HG03045 (cell line): ENCODE measurements around the gene TOR4A.

Experiments used
- ATAC-seq: cut with Tn5 transposase; IDR thresholded peaks from one replicate; pipeline ENCODE4 v1.9.1; 2021; ENCODE audit warnings: mild to moderate bottlenecking, moderate library complexity; ENCODE audit not compliant: unreplicated experiment

Gene TOR4A

DNA sequence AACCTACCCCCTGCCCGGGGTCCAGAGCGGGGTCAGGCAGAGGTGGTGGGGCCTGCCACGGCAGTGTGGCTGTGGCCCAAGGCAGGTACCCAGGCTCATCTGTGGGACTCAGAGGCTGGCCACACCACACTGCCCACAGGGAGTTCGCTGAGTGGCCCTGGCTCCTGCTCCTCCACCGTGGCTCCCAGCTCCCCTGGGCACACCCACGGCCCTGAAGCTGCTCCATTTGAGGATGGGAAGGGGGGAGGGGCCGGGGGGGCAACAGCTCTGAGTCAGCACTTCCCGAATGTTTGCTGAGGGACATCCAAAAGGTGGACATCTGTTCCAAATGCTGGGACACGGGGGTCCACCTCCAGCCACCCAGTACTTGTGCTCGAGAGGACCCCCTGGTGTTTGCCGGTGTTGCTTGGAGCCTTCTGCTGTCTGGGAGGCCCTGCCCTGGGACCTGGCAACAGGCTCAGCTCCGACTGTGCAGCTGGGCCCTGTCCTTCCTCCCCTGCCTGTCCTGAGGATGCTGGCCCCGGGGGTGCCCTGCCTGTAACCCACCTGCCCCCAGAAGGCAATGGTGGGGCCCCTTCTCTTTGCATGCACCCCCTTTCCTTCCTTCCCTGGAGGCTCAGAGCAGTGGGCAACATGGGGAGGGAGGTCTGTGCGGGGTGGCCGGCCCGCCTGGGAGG, 27.0 kb downstream of the TOR4A start:
- ATAC-seq, result no peak

DNA sequence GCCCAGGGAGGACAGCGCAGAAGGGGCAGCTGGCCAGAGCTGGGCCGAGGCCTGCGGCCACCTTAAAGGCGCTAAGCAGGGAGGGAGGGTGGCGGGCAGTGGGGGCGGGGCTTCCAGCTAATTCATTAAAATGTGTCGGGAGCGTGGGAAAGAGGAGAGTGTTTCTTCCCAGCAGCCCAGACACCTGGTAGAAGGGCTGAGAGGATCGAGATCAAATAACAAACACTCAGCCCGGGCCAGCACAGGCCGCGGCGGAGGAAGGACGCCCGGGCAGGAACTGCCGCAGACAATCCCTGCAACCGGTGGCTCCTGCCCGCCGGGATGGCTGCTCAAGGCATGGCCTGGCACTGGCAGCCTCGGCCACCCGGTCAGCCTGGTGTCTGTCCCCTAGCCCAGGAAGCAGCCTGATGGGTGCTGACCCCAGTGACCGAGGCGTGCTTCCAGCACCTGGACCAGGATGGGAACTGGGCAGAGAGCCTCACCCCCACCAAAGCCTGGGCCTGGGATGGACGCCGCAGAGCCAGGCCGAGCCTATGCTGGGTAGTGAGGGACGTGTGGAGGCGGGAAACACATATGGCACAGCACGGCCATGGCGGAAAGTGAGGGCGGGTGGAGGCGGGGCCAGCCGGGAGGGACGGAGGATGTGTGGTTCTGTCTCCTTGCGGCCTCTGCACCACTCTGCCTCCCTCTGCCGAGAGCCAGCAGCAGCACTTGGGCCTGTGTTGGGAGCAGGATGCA, 27.7 kb downstream of the TOR4A start:
- ATAC-seq, result no peak

DNA sequence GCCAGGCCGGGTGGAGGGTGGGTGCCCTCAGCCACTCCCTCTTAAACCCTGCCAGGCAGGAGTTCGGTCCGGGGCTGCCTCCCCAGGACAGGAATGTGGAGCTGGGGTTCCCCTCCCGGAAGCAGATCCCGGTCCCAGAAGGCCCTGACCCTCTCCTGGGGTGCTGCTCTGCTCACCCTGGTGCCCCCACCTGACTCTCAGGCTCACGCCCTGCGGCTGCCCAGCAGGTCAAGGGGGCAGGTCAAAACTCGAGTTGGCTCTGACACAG, 28.2 kb downstream of the TOR4A start:
- ATAC-seq, result no peak

DNA sequence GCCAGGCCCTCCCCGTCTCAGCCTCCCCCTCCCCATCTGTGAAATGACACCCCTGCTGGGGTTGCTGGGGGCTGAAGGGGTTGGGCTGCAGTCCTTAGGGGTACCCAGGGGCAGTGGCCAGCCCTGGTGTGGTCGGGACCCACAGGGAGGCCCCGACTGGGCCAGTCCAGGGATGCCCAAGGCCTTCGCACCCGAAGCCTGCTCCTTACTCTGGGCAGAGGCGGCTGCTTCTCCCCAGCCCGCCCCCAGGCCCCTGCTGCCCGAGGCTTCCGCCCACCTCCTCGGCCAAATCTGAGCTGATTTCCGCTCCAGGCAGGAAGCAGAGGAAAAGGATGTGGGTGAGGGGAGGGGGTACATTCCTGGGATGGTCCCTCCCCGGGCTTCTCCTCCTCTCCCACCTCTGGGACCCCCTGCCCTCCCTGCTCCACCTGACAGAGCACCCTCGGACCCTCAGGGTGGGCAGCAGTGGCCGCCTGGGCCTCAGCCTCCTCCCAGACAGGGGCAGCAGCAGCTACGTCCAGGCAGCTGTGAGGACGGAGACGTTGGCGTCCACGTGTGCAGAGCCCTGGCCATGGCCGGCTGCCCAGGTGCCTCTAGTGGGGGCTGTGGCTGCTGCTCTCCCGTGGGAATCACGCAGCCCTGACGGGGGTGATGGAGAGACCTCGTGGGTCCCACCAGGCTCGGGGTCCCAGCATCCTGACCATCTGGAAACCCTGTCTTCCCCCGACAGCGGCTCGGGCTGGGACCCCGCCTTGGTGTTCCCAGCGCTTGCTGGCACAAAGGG, 28.7 kb downstream of the TOR4A start:
- ATAC-seq, result no peak

DNA sequence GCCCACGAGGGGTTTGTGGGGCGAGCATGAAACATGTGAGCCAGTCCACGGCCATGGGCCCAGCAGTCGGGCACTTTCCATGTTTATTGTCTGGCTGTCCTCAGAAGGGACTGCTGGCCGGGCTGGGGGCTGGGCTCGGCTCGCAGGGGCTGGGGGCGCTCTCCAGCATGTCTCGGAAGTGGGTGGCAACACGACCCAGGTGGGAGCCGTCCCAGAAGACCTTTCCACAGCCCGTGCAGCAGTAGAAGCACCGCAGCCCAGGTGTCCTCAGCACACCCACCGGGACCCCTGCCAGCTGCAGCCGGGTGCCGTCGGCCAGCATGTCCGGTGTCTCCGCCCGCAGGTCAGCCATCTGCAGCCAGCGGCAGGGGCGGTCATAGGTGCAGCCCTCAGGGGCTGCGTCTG, 29.3 kb downstream of the TOR4A start:
- ATAC-seq, result no peak

DNA sequence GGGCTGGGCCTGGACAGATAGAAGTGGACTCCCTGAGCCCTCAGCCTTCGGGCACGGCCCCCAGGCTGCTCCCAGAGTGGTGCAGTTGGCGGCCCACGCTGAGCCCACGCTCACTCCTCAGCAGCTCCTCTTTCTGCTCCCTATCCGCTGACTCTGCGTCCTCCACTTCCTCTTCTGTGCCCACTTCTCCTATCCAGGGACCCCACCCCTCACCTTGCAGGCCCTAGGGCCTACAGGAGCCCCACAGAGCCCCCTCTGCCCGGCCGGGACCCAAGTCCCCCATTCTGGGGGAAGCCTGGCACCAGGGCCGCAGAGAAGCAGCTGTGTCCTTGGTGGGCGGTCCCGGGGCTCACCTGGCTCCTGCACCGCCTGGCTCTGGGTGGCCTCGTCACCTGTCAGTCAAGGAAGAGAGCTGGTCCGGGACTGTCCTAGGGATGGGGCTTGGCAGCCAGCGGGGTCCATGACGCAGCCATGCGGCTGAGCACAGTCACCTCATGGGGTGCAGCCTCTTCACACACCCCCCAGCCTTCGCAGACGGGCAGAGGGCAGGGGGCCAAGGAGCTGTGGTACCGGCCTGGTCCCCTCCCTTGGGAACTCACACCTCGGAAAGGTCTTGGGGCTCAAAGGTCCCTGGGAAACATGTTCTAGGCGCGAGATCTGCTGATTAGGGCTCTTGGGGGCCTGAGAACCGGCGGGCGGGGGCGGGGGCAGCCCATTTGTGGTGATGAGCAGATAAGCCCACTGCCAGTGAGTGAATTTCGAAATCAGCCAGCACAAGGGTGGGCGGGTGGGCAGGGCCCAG, 29.9 kb downstream of the TOR4A start:
- ATAC-seq, result no peak

DNA sequence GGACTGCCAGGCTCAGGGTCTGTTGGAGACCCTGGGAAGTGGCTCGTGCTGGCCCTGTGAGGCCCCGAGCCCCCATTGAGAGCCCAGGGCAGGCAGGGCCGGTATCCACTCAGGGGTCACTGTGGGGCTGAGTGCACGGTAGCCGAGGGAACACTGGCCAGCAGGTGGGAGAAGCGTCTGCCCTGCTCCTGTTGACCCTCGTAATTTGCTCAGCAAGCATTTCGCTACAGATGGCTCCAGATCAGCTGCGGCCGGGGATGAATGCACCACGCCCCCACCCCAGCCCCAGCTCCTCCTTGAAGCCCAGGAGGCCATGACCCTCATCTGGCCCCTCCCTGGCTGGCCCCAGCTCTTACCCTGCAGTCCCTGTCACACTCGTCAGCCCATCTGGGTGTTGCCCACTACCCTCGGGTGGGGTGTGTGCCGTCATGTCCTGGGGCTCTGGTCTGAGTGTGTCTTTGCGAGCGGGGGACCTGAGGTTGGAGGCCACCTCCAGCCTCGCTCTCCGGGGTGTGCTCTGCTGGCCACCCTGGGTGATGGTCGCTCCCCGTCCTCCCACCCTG, 30.6 kb downstream of the TOR4A start:
- no peak for ATAC-seq

DNA sequence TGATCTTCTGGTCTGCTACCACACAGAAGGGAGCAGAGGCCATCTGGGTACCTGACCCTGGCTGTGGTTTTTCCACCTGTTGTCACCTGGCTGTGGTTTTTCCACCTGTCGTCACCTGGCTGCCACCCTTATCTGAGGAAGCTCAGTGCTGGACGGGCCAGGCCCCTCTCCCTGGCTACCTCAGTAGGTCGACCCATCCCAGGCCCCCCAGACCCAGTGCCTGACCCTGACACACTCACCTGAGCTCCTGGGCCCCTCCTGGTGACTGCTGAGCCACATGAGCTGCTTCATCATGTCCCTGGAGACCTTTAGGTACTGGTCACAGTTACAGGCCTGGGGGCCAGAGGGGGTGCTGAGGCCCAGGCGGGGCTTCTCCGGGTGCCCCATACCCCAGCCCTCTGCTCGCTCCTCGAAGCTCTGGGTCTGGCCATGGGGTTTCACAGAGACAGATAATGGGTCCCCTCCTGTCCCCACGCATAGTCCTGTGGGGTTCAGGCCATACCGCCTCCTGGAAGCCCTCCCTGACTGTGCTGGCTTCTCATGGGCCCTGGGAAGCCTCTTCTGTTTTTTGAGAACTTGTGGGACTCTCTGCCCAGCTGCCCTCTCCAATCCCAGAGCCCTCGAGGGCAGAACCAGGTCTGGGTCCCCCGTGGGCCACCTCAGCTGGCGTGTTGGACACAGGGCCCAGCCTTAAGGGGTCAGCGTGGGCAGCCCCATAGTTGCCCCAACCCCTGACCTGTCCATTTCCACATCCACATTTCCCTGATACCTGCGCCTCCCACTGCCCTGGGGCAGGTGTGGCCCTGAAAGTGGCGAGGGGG, 32.1 kb downstream of the TOR4A start:
- no peak for ATAC-seq

DNA sequence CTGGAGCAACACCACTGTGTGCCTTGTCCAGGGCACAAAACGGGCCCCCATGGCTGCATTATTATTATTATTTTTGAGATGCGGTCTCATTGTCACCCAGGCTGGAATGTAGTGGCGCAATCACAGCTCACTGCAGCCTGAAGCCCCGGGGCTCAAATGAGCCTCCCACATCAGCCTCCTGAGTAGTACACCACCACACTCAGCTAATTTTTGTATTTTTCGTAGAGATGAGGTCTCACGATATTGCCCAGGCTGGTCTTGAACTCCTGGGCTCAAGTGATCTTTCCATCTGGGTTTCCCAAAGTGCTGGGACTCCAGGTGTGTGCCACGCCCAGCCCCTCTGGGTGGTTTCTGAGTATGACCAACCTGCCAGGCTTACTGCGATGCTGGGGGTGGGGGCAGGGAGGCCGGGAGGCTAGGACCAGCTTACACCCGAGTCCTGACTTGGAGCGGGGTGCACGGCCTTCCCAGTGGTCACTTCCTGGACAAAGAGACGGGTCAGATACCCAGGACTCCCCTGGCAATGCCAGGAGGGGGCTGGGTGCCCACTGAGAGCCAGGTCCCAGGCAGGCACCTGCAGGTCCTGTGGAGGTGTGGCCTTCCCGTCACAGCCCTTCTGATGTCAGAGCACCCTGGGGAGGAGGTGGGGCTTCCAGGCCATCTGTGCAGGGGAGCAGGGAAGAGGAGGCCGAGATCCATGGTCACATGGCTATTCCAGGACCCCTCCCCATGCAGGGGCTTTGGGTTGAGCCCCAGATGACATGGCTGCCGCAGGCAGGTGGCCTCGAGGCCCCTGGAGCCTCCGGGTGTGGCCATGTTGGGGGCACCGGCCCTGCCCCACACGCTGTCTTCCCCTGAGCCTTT, 32.9 kb downstream of the TOR4A start:
- no peak for ATAC-seq

DNA sequence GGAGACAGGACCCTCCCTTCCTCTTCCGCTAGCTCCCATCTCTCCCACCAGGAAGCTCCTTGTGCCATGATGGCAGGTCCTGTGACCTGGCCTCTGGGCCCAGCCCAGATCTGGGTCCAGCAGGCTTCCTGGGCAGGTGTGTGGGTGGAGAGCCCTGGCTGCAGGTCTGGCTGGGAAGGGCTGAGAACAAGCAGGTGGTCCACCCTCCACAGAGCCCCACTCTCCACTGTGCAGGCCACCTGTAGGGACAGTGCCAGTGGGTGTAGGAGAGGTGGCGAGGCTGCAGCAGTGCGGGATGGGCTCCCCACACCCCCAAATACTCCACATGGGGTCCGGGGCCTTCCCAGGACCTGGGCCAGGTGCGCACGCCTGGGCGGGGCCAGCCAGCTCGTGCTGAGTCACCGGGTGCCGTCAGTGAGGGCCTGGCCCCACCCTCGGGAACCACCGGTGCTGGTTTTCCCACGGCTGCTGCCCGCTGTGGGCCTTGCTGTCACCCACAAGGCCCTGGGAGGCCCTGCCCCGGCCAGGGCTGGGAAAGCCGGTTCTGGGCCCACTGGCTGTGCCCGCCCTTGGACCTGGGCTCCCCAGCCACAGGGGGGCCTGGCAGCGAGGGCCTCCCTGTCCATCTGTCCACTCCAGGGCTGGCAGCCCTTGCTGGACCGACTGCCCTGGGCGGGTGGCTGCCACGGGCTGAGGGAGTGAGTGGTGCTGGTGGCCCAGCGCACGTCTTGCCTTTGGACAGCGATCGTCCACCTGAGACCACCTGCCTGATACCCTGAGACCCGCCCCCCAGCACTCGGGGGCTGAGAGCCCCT, 33.9 kb downstream of the TOR4A start:
- ATAC-seq, result no peak

DNA sequence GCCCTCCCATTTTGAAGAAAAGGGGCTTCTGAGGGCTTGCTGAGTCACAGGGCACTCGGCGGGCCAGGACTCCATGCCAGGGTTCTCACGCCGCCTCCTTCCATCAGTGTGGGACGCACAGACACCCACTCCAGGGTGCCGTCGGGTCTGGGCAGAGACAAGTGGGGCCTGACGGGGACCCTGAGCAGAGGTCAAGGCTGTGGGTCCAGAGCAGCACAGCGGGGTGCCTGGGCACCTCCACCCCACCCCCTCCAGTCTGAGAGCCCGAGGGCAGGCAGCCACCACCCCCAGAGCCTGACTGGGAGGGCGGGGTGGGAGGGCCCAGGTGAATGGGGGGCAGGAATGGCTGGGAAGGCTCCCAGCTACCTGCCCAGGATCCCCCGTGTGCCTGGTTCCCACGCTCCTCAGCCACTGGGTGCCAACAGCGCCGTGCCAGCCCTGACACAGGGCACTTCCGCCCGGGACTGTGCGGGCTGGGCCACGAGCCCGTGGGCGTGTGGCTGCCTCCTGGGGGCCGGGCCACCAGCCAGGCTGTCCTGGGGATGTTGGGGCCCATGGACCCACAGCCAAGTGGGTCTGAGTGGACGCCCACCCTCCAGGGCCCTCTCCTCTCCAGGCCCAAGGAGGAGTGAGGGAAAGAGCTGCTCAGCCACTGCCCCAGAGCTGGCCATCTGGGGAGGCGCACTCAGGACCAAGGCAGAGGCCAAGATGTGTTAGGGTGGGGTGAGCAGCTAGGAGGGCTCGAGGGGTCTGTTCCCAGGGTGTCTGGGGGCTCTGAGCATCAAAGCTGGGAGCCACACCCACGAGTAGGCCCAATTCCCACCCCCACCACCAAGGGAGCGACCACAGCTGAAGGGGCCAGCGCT, 34.7 kb downstream of the TOR4A start:
- ATAC-seq, result no peak

DNA sequence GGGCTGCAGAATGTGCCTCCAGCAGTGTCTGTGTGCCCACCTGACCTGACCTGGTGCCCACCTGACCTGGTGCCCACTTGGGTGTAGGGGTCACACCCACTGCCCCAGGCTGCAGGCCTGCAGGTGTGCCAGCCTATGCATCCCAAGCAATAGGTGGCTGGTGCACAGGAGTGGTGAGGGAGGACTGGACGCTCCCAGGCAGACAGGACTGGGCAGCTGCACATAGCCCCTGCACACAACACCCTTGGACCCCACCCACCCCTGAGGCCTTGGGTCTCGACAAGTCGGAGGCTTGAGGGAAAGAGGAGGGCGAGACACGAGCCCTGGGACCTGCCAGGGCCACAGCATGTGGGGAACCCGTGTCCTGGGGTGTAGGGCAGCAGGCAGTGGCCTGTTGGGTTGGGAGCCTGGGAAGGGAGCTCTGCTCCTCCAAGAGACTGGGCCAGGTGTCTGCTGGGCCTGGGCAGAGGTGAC, 35.4 kb downstream of the TOR4A start:
- no peak for ATAC-seq

DNA sequence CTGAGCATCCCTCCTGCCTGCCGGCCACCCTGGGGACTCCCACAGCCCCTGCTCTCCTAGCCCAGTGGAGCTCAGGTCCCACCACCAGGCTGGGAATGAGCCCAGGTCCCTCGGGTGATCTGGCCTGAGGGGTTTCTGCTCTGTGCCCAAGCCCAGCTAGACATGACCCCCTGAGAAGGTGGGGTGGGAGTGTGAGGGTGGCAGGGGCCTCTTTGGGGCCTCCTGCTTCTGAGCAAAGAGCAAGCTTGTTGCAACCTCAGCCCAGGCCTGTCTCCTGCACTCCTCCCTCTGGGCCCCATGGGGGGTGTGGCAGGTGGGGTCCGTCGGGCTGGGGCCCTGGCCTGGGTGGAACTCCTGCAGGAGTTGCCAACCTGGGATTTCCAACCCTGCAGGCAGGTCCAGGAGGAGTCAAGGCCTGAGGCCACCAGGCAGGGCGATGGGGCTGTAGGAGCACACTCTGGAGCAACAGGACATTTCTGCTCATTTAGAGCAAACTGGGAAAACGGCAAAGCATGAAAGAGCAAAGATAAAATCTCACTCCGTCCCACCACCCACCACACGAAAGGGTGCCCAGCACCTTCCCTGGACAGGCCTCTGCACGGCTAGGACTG, 35.9 kb downstream of the TOR4A start:
- no peak for ATAC-seq

DNA sequence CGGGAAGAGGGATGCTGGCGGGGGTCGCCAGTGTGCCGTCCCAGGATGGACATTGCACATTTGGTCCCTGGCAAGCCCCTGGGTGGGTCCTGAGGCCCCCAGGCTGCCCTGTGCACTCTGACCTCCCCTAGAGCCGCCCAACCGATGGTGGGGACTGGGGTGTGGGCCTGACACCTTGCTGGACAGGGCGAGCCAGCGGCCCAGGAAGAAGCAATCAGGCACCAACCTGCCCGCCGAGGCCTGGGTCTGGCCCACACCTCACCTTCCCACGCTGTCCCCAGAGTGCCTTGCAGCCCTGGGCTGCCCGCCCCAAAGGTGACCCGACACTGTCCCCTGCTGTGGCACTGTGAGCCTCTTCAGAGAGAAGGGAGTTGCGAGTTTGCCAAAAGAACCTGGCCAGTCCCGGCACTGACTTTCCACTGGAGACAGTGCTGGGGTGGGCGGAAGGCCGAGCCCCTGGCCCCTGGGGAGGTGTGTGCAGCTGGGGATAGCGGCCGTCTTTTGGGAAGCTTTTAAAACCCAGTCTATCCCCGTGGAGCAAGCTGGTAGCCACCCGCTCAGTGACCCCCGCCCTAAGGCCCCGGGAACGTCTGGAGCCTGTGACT, 36.5 kb downstream of the TOR4A start:
- no peak for ATAC-seq

DNA sequence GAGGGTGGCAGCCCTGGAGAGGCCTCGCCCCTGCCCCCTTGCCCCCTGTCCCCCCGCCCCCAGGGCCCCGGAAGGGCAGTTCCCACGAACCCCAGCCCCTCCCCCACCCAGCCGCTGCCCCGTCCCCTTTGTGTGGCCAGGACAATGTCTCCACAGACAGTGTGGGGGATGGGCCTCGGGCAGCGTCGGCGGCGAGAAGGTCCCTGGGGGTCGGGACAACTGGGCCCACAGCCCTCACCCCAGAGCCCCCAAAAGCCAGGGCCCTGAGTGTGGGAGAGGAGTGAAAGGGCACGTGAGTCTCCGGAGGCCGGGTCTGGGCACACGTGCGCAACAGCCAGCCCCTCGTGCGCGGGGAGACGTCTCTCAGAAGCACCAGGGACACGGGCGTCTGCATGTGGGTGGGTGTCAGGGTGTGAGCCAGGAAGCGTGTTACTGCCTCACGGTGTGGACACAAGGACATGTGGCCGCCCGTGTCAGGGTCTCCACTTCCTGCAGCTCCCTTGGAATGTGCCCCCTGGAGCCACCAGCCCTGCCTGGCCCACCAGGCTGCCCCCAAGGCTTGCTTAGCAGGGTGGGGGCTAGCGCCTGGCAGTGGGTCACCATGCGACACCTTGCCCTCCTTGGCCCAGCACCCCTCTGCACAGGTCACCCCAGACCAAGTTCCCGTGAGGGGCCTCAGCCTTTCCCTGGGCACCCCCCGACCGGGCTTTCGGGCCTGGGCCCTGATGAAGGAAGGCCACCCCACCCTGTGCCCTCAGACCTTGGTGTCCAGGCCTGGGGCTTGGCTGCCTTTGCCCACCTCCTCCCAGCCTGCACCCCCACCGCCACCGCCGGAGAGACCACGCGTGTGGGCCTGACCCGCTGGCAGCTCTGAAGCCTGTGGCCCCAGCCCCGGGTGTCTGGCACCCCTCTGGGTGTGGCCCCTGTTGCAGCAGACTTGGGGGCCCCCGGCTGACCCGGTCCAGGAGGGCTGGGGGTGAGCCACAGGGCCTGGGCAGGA, 37.3 kb downstream of the TOR4A start:
- ATAC-seq, result no peak
